Stimulated activated CD8-positive, alpha-beta memory T cell treated with anti-CD3 and anti-CD28 coated beads, Interleukin-15, amount 100 ng/mL, for 24 hours (primary cell): ENCODE measurements around the gene ZNF577.

Experiments used
- DNase-seq: peaks from one replicate; pipeline ENCODE4 v3.0.0-alpha.2; 2020; ENCODE audit warnings: low read depth

The ZNF577 gene

GRCh38 chr19:51861870-51862622 is 25.7 kb downstream of the ZNF577 start:
- DNase-seq: no peak

GRCh38 chr19:51837145-51837544 is 50.6 kb downstream of the ZNF577 start:
- DNase-seq: no peak

- DNase-seq: no peak
These were observed 57.5 kb downstream of the ZNF577 start for GRCh38 chr19:51830274-51830673.

GRCh38 chr19:51824281-51825005 is 63.3 kb downstream of the ZNF577 start:
- no peak for DNase-seq

GRCh38 chr19:51822946-51823345 is 64.8 kb downstream of the ZNF577 start:
- no peak for DNase-seq

GRCh38 chr19:51822325-51822724 is 65.4 kb downstream of the ZNF577 start:
- no peak for DNase-seq

- DNase-seq: no peak
These were observed 65.8 kb downstream of the ZNF577 start for GRCh38 chr19:51821921-51822320.

- no peak for DNase-seq
These were observed 66.3 kb downstream of the ZNF577 start for GRCh38 chr19:51821456-51821855.
